Measurements from ENCODE around the gene LAIR1. TPM values are rescaled to one million over a fixed set of nuclear protein-coding genes. Genes with fewer than 3 reads are reported as not detected.
"Not testable (repeated sequence)": the region's sequence is repeated elsewhere in the genome, so short reads cannot be mapped to it uniquely, and the experiment has no call there.

The LAIR1 gene
- total RNA-seq, 4 donors from 2014 or later = 1.9 to 18.4 (median 7.3) TPM

- DNase-seq = no peak
- H3K4me1 ChIP-seq = no peaks in the 10 kb centered on the region
- intact Hi-C loops (cut with DNase I; ENCODE audit: low total_unique reads) = no loop called here
- peaks cover 13% of the 10 kb centered on the region for H3K27me3 ChIP-seq
- no peak for TF ChIP-seq EP300 (IDR thresholded peaks at IDR 0.05; ENCODE audit: low read depth)
- TF ChIP-seq, protein P1, sequence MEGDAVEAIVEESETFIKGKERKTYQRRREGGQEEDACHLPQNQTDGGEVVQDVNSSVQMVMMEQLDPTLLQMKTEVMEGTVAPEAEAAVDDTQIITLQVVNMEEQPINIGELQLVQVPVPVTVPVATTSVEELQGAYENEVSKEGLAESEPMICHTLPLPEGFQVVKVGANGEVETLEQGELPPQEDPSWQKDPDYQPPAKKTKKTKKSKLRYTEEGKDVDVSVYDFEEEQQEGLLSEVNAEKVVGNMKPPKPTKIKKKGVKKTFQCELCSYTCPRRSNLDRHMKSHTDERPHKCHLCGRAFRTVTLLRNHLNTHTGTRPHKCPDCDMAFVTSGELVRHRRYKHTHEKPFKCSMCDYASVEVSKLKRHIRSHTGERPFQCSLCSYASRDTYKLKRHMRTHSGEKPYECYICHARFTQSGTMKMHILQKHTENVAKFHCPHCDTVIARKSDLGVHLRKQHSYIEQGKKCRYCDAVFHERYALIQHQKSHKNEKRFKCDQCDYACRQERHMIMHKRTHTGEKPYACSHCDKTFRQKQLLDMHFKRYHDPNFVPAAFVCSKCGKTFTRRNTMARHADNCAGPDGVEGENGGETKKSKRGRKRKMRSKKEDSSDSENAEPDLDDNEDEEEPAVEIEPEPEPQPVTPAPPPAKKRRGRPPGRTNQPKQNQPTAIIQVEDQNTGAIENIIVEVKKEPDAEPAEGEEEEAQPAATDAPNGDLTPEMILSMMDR (IDR thresholded peaks at IDR 0.05) = peak; percentile 68 to 86 (median 80)
- no peak overlapping the region for H3K4me3 ChIP-seq
- in situ Hi-C loops (cut with MboI; ENCODE audit: low pct_ligation_motif_present in 1 of 4, low pct_unique_long_range_greater_than_20kb in 1 of 4, low sequenced_read_pairs in 3 of 4) = loop anchor here in 1 of 4 donors (10.0 kb wide), 1 partner anchor 70 kb away; no protein-coding TSS in a partner anchor
- 0 to 10% methylated on average over 3 to 4 of the region's 4 CpGs for WGBS, 2 donors (ENCODE audit: low coverage in 1 of 2)
- H3K9me3 ChIP-seq = no peaks in the 10 kb centered on the region
- no peaks in the 10 kb centered on the region for H3K36me3 ChIP-seq
- H3K27ac ChIP-seq = no peak overlapping the region
Observed at GRCh38 chr19:54325194-54325621, 39.5 kb downstream of the LAIR1 start.

DNA sequence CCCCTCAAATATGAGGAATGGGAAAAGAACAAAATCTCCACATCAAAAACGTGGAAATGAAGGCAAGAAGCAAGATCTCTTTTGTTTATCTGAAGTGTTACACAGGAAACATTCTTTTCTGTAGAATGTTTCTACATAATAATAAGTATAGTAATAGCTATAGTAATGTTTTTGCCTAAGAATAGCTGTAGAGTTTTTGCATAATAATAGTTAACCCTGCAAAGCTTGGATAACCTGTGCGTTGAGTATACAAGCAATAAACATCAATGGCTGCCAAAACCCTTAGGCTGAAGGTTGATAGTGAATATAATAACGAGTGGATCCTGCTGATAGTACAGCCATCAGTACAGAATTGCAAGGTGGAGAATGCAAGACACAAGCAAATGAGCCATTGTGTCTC is 40.7 kb downstream of the LAIR1 start:
- DNase-seq = no peak
- TF ChIP-seq, protein P1 (IDR thresholded peaks at IDR 0.05) = no peak
- TF ChIP-seq POLR2A (IDR thresholded peaks at IDR 0.05) (no peak), EP300 (IDR thresholded peaks at IDR 0.05; ENCODE audit: low read depth) (no peak), POLR2AphosphoS5 (IDR thresholded peaks at IDR 0.05) (no peak)
- no peaks in the 10 kb centered on the region for H3K36me3 ChIP-seq

GRCh38 chr19:54322934-54323333 is 41.8 kb downstream of the LAIR1 start:
- TF ChIP-seq, protein P1 (IDR thresholded peaks at IDR 0.05) = peak in 1 of 5 experiments; percentile 15
- H3K4me3 ChIP-seq; H3K27ac ChIP-seq; H3K4me1 ChIP-seq; H3K9me3 ChIP-seq; H3K36me3 ChIP-seq; DNase-seq; intact Hi-C loops (cut with DNase I; ENCODE audit: low total_unique reads): not testable (repeated sequence)
- in situ Hi-C loops (cut with MboI; ENCODE audit: low pct_ligation_motif_present in 1 of 4, low pct_unique_long_range_greater_than_20kb in 1 of 4, low sequenced_read_pairs in 3 of 4) = loop anchor here in 1 of 4 donors (10.0 kb wide), 1 partner anchor 72 kb away; no protein-coding TSS in a partner anchor
- 46% methylated on average over 2 of the region's 13 CpGs; no CpG with 5 or more reads in 1 of the 2 donors for WGBS, 2 donors (ENCODE audit: low coverage in 1 of 2)
- peaks cover 13% of the 10 kb centered on the region for H3K27me3 ChIP-seq

More for the DNA sequence above, 40.7 kb downstream of the LAIR1 start:
- WGBS, 2 donors (ENCODE audit: low coverage in 1 of 2) = 14 to 21% methylated on average over 3 of the region's 3 CpGs
- Histone ChIP-seq H3K27me3 (peaks cover 13% of the 10 kb centered on the region), H3K4me3 (no peak overlapping the region), H3K27ac (no peak overlapping the region), H3K4me1 (no peaks in the 10 kb centered on the region), H3K9me3 (no peaks in the 10 kb centered on the region)
- in situ Hi-C loops (cut with MboI; ENCODE audit: low pct_ligation_motif_present in 1 of 4, low pct_unique_long_range_greater_than_20kb in 1 of 4, low sequenced_read_pairs in 3 of 4) (loop anchor here in 1 of 4 donors (10.0 kb wide), 1 partner anchor 71 kb away; no protein-coding TSS in a partner anchor), intact Hi-C loops (cut with DNase I; ENCODE audit: low total_unique reads) (no loop called here)

DNA sequence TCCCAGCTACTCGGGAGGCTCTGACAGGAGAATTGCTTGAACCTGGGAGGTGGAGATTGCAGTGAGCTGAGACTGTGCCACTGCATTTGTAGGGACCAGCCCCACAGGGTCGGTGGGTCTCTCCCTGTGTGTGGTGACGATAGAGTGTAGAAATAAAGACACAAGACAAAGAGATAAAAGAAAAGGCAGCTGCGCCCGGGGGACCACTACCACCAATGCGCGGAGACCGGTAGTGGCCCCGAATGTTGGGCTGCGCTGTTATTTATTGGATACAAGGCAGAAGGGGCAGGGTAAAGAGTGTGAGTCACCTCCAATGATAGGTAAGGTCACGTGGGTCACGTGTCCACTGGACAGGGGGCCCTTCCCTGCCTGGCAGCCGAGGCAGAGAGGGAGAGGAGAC is 42.4 kb downstream of the LAIR1 start:
- intact Hi-C loops (cut with DNase I; ENCODE audit: low total_unique reads); H3K4me1 ChIP-seq; H3K36me3 ChIP-seq; DNase-seq; H3K27ac ChIP-seq; H3K9me3 ChIP-seq; H3K4me3 ChIP-seq: not testable (repeated sequence)
- in situ Hi-C loops (cut with MboI; ENCODE audit: low pct_ligation_motif_present in 1 of 4, low pct_unique_long_range_greater_than_20kb in 1 of 4, low sequenced_read_pairs in 3 of 4) = loop anchor here in 1 of 4 donors (10.0 kb wide), 1 partner anchor 73 kb away; no protein-coding TSS in a partner anchor
- peaks cover 13% of the 10 kb centered on the region for H3K27me3 ChIP-seq
- 90 to 95% methylated on average over 10 to 12 of the region's 13 CpGs for WGBS, 2 donors (ENCODE audit: low coverage in 1 of 2)
